ENCODE results near the gene CDH23. TPM values are rescaled to one million over a fixed set of nuclear protein-coding genes. Genes with fewer than 3 reads are reported as not detected.

The CDH23 gene
- polyA plus RNA-seq, 1 experiment = 0.01 TPM

- peaks cover 19% of the 10 kb centered on the region for H3K27me3 ChIP-seq (ENCODE audit: control insufficient read depth, insufficient read depth, low read length)
- DNase-seq (ENCODE audit: low read depth, low spot score) = no peak
- no peak for TF ChIP-seq CTCF (IDR thresholded peaks at IDR 0.05; ENCODE audit: low read depth, low read length)
- POLR2A ChIA-PET = no interaction called here
- CTCF ChIA-PET = interaction anchor here (1.1 to 4.3 kb wide), 6 partner anchors 15 to 268 kb away, joined by 3 to 88 read pairs (median 10); partner anchors contain the start of gene SLC29A3
- no peak overlapping the region for H3K4me3 ChIP-seq (ENCODE audit: low read depth, low read length)
- H3K27ac ChIP-seq (ENCODE audit: low read depth, low read length) = no peak overlapping the region
- no peaks in the 10 kb centered on the region; the same call in 1 of the 2 replicates for H3K9me3 ChIP-seq (ENCODE audit: control insufficient read depth, insufficient read depth, low read length)
Observed at GRCh38 chr10:71571460-71572175, 174.9 kb downstream of the CDH23 start.

- Histone ChIP-seq H3K27ac (ENCODE audit: low read depth, low read length) (no peak overlapping the region), H3K27me3 (ENCODE audit: control insufficient read depth, insufficient read depth, low read length) (peaks cover 22% of the 10 kb centered on the region), H3K4me3 (ENCODE audit: low read depth, low read length) (no peak overlapping the region), H3K9me3 (ENCODE audit: control insufficient read depth, insufficient read depth, low read length) (no peaks in the 10 kb centered on the region; the same call in 1 of the 2 replicates)
- CTCF ChIA-PET = interaction anchor here (0.7 to 1.3 kb wide), 4 partner anchors 36 to 257 kb away, joined by 3 to 6 read pairs (median 4); no protein-coding TSS in a partner anchor
- TF ChIP-seq CTCF (IDR thresholded peaks at IDR 0.05; ENCODE audit: low read depth, low read length) = no peak
- no peak for DNase-seq (ENCODE audit: low read depth, low spot score)
- POLR2A ChIA-PET = no interaction called here
Observed at GRCh38 chr10:71572962-71573361, 176.2 kb downstream of the CDH23 start.

- ChIA-PET CTCF (interaction anchor here (0.7 to 1.3 kb wide), 4 partner anchors 35 to 258 kb away, joined by 3 to 6 read pairs (median 4); no protein-coding TSS in a partner anchor), POLR2A (no interaction called here)
- no peak overlapping the region for H3K27ac ChIP-seq (ENCODE audit: low read depth, low read length)
- DNase-seq (ENCODE audit: low read depth, low spot score) = no peak
- TF ChIP-seq CTCF (IDR thresholded peaks at IDR 0.05; ENCODE audit: low read depth, low read length) = no peak
- H3K27me3 ChIP-seq (ENCODE audit: control insufficient read depth, insufficient read depth, low read length) = peaks cover 22% of the 10 kb centered on the region
- H3K4me3 ChIP-seq (ENCODE audit: low read depth, low read length) = no peak overlapping the region
- H3K9me3 ChIP-seq (ENCODE audit: control insufficient read depth, insufficient read depth, low read length) = no peaks in the 10 kb centered on the region; the same call in 1 of the 2 replicates
Observed at GRCh38 chr10:71573562-71574518, 177.1 kb downstream of the CDH23 start.

- peaks cover 19% of the 10 kb centered on the region for H3K27me3 ChIP-seq (ENCODE audit: control insufficient read depth, insufficient read depth, low read length)
- no peak for TF ChIP-seq CTCF (IDR thresholded peaks at IDR 0.05; ENCODE audit: low read depth, low read length)
- H3K4me3 ChIP-seq (ENCODE audit: low read depth, low read length) = no peak overlapping the region
- H3K27ac ChIP-seq (ENCODE audit: low read depth, low read length) = no peak overlapping the region
- POLR2A ChIA-PET = no interaction called here
- H3K9me3 ChIP-seq (ENCODE audit: control insufficient read depth, insufficient read depth, low read length) = no peaks in the 10 kb centered on the region; the same call in 1 of the 2 replicates
- CTCF ChIA-PET = interaction anchor here (0.6 kb wide), 1 partner anchor 18 kb away, joined by 3 read pairs; no protein-coding TSS in a partner anchor
- no peak for DNase-seq (ENCODE audit: low read depth, low spot score)
Observed at GRCh38 chr10:71575451-71575850, 178.7 kb downstream of the CDH23 start.
